ENCODE data around the gene CHST15.

The CHST15 gene

GRCh38 chr10:124058346-124059003 is 34.9 kb downstream of the CHST15 start:
- H2AFZ ChIP-seq (ENCODE audit: low read depth): no peak overlapping the region
- no peak overlapping the region for H3K27ac ChIP-seq
- H4K20me1 ChIP-seq (ENCODE audit: insufficient read depth): 0 out of 2 replicates have a peak, but pooled peaks cover 4% of the 10 kb centered on the region
- H3K4me3 ChIP-seq (IDR thresholded peaks at IDR 0.05; ENCODE audit: insufficient read depth, low read depth, low read length): no peak overlapping the region
- TF ChIP-seq, protein P1, sequence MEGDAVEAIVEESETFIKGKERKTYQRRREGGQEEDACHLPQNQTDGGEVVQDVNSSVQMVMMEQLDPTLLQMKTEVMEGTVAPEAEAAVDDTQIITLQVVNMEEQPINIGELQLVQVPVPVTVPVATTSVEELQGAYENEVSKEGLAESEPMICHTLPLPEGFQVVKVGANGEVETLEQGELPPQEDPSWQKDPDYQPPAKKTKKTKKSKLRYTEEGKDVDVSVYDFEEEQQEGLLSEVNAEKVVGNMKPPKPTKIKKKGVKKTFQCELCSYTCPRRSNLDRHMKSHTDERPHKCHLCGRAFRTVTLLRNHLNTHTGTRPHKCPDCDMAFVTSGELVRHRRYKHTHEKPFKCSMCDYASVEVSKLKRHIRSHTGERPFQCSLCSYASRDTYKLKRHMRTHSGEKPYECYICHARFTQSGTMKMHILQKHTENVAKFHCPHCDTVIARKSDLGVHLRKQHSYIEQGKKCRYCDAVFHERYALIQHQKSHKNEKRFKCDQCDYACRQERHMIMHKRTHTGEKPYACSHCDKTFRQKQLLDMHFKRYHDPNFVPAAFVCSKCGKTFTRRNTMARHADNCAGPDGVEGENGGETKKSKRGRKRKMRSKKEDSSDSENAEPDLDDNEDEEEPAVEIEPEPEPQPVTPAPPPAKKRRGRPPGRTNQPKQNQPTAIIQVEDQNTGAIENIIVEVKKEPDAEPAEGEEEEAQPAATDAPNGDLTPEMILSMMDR (conservative IDR thresholded peaks at IDR 0.05; ENCODE audit: low read depth, low read length): no peak
- H3K27me3 ChIP-seq (ENCODE audit: insufficient read depth, low read depth): no peaks in the 10 kb centered on the region
- H3K9ac ChIP-seq: no peak overlapping the region
- peaks cover 42% of the 10 kb centered on the region for H3K4me1 ChIP-seq (ENCODE audit: low read depth, poor library complexity, severe bottlenecking)
- H3K4me2 ChIP-seq: no peak overlapping the region
- H3K36me3 ChIP-seq (ENCODE audit: insufficient read depth): no peaks in the 10 kb centered on the region
- H3K79me2 ChIP-seq (ENCODE audit: insufficient read depth, low read depth): peaks cover 100% of the 10 kb centered on the region

GRCh38 chr10:124057601-124058000 is 35.8 kb downstream of the CHST15 start:
- Histone ChIP-seq H3K4me3 (IDR thresholded peaks at IDR 0.05; ENCODE audit: insufficient read depth, low read depth, low read length) (no peak overlapping the region), H2AFZ (ENCODE audit: low read depth) (no peak overlapping the region), H3K27me3 (ENCODE audit: insufficient read depth, low read depth) (no peaks in the 10 kb centered on the region), H3K9ac (no peak overlapping the region), H3K27ac (no peak overlapping the region), H3K36me3 (ENCODE audit: insufficient read depth) (no peaks in the 10 kb centered on the region), H3K4me2 (no peak overlapping the region), H4K20me1 (ENCODE audit: insufficient read depth) (0 out of 2 replicates have a peak, but pooled peaks cover 4% of the 10 kb centered on the region), H3K4me1 (ENCODE audit: low read depth, poor library complexity, severe bottlenecking) (peaks cover 33% of the 10 kb centered on the region), H3K79me2 (ENCODE audit: insufficient read depth, low read depth) (peaks cover 100% of the 10 kb centered on the region)
- TF ChIP-seq, protein P1 (conservative IDR thresholded peaks at IDR 0.05; ENCODE audit: low read depth, low read length): no peak

DNA sequence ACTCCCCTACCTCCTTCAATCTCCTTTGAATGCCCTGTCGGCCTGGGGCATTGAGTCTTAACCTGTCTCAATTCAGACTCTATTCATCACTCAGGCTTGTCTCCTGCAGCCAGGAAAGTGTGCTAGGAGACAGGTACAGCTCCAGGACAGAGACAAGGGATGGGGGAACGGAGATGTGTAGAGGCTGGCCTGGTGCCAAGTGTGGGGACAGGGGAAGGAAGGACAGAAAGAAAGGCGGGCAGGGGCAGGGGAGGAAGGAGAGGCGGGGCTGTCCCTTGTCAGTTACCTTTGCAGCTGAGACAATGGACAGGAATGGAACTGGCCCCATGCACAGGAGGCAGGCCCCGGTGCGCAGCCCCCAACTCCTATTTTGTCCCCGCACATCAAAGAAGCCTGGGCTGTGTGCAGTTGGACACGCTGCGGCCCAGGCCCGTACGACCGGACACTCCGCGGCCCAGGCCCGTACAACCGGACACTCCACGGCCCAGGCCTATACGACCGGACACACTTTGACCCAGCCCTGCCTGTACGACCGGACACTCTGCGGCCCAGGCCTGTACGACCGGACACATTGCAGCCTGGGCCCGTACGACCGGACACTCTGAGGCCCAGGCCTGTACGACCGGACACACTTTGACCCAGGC is 36.9 kb downstream of the CHST15 start:
- H3K4me1 ChIP-seq (ENCODE audit: low read depth, poor library complexity, severe bottlenecking): peaks cover 21% of the 10 kb centered on the region
- H3K36me3 ChIP-seq (ENCODE audit: insufficient read depth): no peaks in the 10 kb centered on the region
- H4K20me1 ChIP-seq (ENCODE audit: insufficient read depth): peaks cover 10% of the 10 kb centered on the region; the same call in 1 of the 2 replicates
- H2AFZ ChIP-seq (ENCODE audit: low read depth): no peak overlapping the region
- H3K9ac ChIP-seq: no peak overlapping the region
- no peak overlapping the region for H3K4me3 ChIP-seq (IDR thresholded peaks at IDR 0.05; ENCODE audit: insufficient read depth, low read depth, low read length)
- no peak overlapping the region for H3K4me2 ChIP-seq
- peaks cover 100% of the 10 kb centered on the region for H3K79me2 ChIP-seq (ENCODE audit: insufficient read depth, low read depth)
- H3K27ac ChIP-seq: no peak overlapping the region
- TF ChIP-seq, protein P1 (conservative IDR thresholded peaks at IDR 0.05; ENCODE audit: low read depth, low read length): no peak
- H3K27me3 ChIP-seq (ENCODE audit: insufficient read depth, low read depth): no peaks in the 10 kb centered on the region

DNA sequence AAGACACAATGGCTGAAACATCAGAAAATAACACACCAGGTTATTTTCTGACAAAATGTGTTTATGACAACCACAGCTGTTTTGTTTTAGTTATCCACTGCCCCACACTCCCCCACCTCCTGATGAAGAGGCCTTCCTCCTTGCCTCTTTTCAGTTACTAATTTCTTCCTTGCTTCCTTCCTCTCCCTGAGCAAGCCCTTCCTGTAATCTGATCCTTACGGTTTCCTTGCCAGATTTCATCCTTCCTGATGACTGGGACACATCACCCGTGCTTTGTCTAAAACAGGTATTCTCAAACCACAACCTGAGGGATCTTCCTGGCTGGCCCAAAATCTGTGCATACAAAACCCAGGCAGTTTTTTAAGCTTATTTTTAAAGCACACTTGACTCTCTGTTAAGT is 39.4 kb downstream of the CHST15 start:
- peaks cover 20% of the 10 kb centered on the region for H3K4me1 ChIP-seq (ENCODE audit: low read depth, poor library complexity, severe bottlenecking)

More for the DNA sequence above, 39.4 kb downstream of the CHST15 start:
- peaks cover 10% of the 10 kb centered on the region; the same call in 1 of the 2 replicates for H4K20me1 ChIP-seq (ENCODE audit: insufficient read depth)
- TF ChIP-seq, protein P1 (conservative IDR thresholded peaks at IDR 0.05; ENCODE audit: low read depth, low read length): no peak
- no peak overlapping the region for H3K4me2 ChIP-seq
- H3K4me3 ChIP-seq (IDR thresholded peaks at IDR 0.05; ENCODE audit: insufficient read depth, low read depth, low read length): no peak overlapping the region
- H3K79me2 ChIP-seq (ENCODE audit: insufficient read depth, low read depth): peaks cover 98% of the 10 kb centered on the region
- H3K27me3 ChIP-seq (ENCODE audit: insufficient read depth, low read depth): no peaks in the 10 kb centered on the region
- H2AFZ ChIP-seq (ENCODE audit: low read depth): no peak overlapping the region
- no peak overlapping the region for H3K27ac ChIP-seq
- no peaks in the 10 kb centered on the region for H3K36me3 ChIP-seq (ENCODE audit: insufficient read depth)
- H3K9ac ChIP-seq: no peak overlapping the region
